HCT116 (cell line): ENCODE results near the gene TNIP1. TPM values are rescaled to one million over a fixed set of nuclear protein-coding genes. Genes with fewer than 3 reads are reported as not detected.

Experiments
- ATAC-seq: fragments of 200-7000 bp; cut with Tn5 transposase; 2 replicates; pipeline ENCODE4 v1.9.1; 2020; ENCODE audit warnings: mild to moderate bottlenecking, moderate library complexity
- BruUV-seq: library from RNA; stranded (reverse); fragments of 400-500 nt; replicated peaks from 2 replicates; lab custom pipeline; 2021; lab: Mats Ljungman, UMichigan
- CTCF ChIA-PET: fragments of 300-600 bp; sonication (Branson Sonifier 250); formaldehyde crosslinking; loops from one replicate; lab custom pipeline; 2021; ENCODE audit warnings: antibody characterized with exemption; lab: Charles Lee
- POLR2A ChIA-PET: fragments of 300-600, 350-600 bp; sonication (Branson Sonifier 250); formaldehyde crosslinking; loops from one replicate; lab custom pipeline; 2021; ENCODE audit warnings: antibody characterized with exemption; lab: Charles Lee
- RAD21 ChIA-PET, 2 experiments: fragments of 300-600 bp; sonication (Branson Sonifier 250); formaldehyde crosslinking; loops; one replicate each; lab custom pipeline; 2023; ENCODE audit warnings: low total read pairs in 2 of 2; ENCODE audit not compliant: uncharacterized antibody in 2 of 2, unreplicated experiment in 2 of 2, low non-redundant PET in 1 of 2; lab: Charles Lee
- DNase-seq: peaks from one replicate; pipeline ENCODE4 v3.0.0-alpha.2; 2010; ENCODE audit warnings: low read depth, low spot score
- H2AFZ ChIP-seq: fragments of 200-600 bp; shearing (Covaris generic), sonication (generic); 2 replicates; pipeline ENCODE4 v1.6.1; 2017; ENCODE audit warnings: low read depth, mixed run types, mixed read lengths, antibody characterized with exemption, low read length; ENCODE audit not compliant: poor library complexity, severe bottlenecking
- H3K27ac ChIP-seq: 2 replicates; pipeline ENCODE4 v1.5.1; 2012; ENCODE audit warnings: low read depth, low read length
- H3K27me3 ChIP-seq: fragments of 200-600 bp; sonication (generic); 2 replicates; pipeline ENCODE4 v1.6.1; 2016; ENCODE audit warnings: mixed run types, low read length, mixed read lengths; ENCODE audit not compliant: insufficient read depth
- H3K36me3 ChIP-seq, 2 experiments: fragments of 200-500 bp in 1 of 2; fragments of 200-600 bp in 1 of 2; sonication (Bioruptor generic) in 1 of 2; sonication (generic) in 1 of 2; 2 replicates each; pipeline versions ENCODE4 v1.5.1 to v1.6.1; 2014 to 2016; ENCODE audit warnings: low read length in 2 of 2, inconsistent platforms in 1 of 2, mixed read lengths in 1 of 2, mixed run types in 1 of 2; ENCODE audit not compliant: insufficient read depth in 2 of 2, control insufficient read depth in 1 of 2
- H3K4me1 ChIP-seq, 2 experiments: fragments of 200-600 bp in 1 of 2; sonication (generic) in 1 of 2; 2 replicates each; pipeline versions ENCODE4 v1.5.1 to v1.6.1; 2012 to 2017; ENCODE audit warnings: low read length in 2 of 2, inconsistent platforms in 1 of 2, mild to moderate bottlenecking in 1 of 2, mixed read lengths in 1 of 2, mixed run types in 1 of 2, moderate library complexity in 1 of 2; ENCODE audit not compliant: insufficient read depth in 2 of 2, control insufficient read depth in 1 of 2
- H3K4me2 ChIP-seq: fragments of 200-600 bp; sonication (generic); 2 replicates; pipeline ENCODE4 v1.6.1; 2017; ENCODE audit warnings: mixed run types, low read length, mixed read lengths
- H3K4me3 ChIP-seq, 2 experiments: fragments of 200-600 bp in 1 of 2; sonication (generic) in 1 of 2; replicated peaks in 1 of 2; 2 replicates each; pipeline ENCODE4 v1.5.1; 2011 to 2016; ENCODE audit warnings: low read length in 2 of 2, control low read depth in 1 of 2, low read depth in 1 of 2, mild to moderate bottlenecking in 1 of 2, mixed read lengths in 1 of 2, mixed run types in 1 of 2
- H3K79me2 ChIP-seq: fragments of 200-600 bp; sonication (generic); 2 replicates; pipeline ENCODE4 v1.6.1; 2017; ENCODE audit warnings: mild to moderate bottlenecking, mixed run types, low read length, moderate library complexity, mixed read lengths; ENCODE audit not compliant: insufficient read depth
- H3K9ac ChIP-seq: fragments of 200-600 bp; sonication (generic); 2 replicates; pipeline ENCODE4 v1.6.1; 2016; ENCODE audit warnings: low read length, mixed read lengths
- H3K9me2 ChIP-seq: fragments of 200-600 bp; sonication (generic), shearing (Covaris generic); 2 replicates; pipeline ENCODE4 v1.6.1; 2017; ENCODE audit warnings: mixed run types, mild to moderate bottlenecking, moderate library complexity; ENCODE audit not compliant: insufficient read depth
- H3K9me3 ChIP-seq, 2 experiments: fragments of 200-500 bp in 1 of 2; fragments of 200-600 bp in 1 of 2; sonication (Bioruptor generic) in 1 of 2; sonication (generic) in 1 of 2; 2 replicates each; pipeline ENCODE4 v1.6.1; 2014 to 2017; ENCODE audit warnings: low read length in 2 of 2, mixed read lengths in 2 of 2, inconsistent platforms in 1 of 2, low read depth in 1 of 2, mild to moderate bottlenecking in 1 of 2, mixed run types in 1 of 2, moderate library complexity in 1 of 2; ENCODE audit not compliant: control insufficient read depth in 1 of 2, insufficient read depth in 1 of 2
- H4K20me1 ChIP-seq: fragments of 200-600 bp; sonication (generic), shearing (Covaris generic); 2 replicates; pipeline ENCODE4 v1.6.1; 2017; ENCODE audit warnings: mixed run types, mild to moderate bottlenecking, moderate library complexity; ENCODE audit not compliant: insufficient read depth
- ATF3 ChIP-seq: IDR thresholded peaks from 2 replicates; pipeline ENCODE4 v1.6.1; 2012
- CBX3 ChIP-seq: IDR thresholded peaks from 2 replicates; pipeline ENCODE4 v1.6.1; 2012; ENCODE audit warnings: low read depth
- CTCF ChIP-seq, 3 experiments: fragments of 200-600 bp in 1 of 3; sonication (generic) in 1 of 3; IDR thresholded peaks in 2 of 3; conservative IDR thresholded peaks in 1 of 3; 2 replicates each; pipeline ENCODE4 v1.5.1; 2012 to 2017; ENCODE audit warnings: low read depth in 2 of 3, low read length in 2 of 3, antibody characterized with exemption in 1 of 3, borderline replicate concordance in 1 of 3, control low read depth in 1 of 3, mild to moderate bottlenecking in 1 of 3, mixed read lengths in 1 of 3, mixed run types in 1 of 3, moderate library complexity in 1 of 3; ENCODE audit not compliant: insufficient read depth in 1 of 3
- EZH2 ChIP-seq: fragments of 200-600 bp; sonication (generic); IDR thresholded peaks from 2 replicates; pipeline ENCODE4 v1.6.1; 2017; ENCODE audit warnings: antibody characterized with exemption, mixed run types
- EZH2phosphoT487 ChIP-seq: fragments of 200-600 bp; IDR thresholded peaks from 2 replicates; pipeline ENCODE4 v1.6.1; 2018; ENCODE audit warnings: antibody characterized with exemption, borderline replicate concordance
- FOSL1 ChIP-seq: IDR thresholded peaks from 2 replicates; pipeline ENCODE4 v1.6.1; 2012; ENCODE audit warnings: low read depth
- POLR2AphosphoS5 ChIP-seq: IDR thresholded peaks from 2 replicates; pipeline ENCODE4 v1.6.1; 2011; ENCODE audit warnings: mild to moderate bottlenecking, low read depth, low read length, moderate library complexity
- RAD21 ChIP-seq: IDR thresholded peaks from 2 replicates; pipeline ENCODE4 v1.6.1; 2012; ENCODE audit warnings: low read depth, mild to moderate bottlenecking
- SIN3A ChIP-seq: IDR thresholded peaks from 2 replicates; pipeline ENCODE4 v1.6.1; 2012; ENCODE audit warnings: low read depth
- SP1 ChIP-seq: IDR thresholded peaks from 2 replicates; pipeline ENCODE4 v1.6.1; 2012; ENCODE audit warnings: low read depth
- SRF ChIP-seq: IDR thresholded peaks from 2 replicates; pipeline ENCODE4 v1.6.1; 2012; ENCODE audit warnings: low read depth
- TCF7L2 ChIP-seq: IDR thresholded peaks from 2 replicates; pipeline ENCODE4 v1.7.0; 2011; ENCODE audit warnings: borderline replicate concordance, inconsistent platforms; ENCODE audit not compliant: insufficient read depth, insufficient read length; ENCODE audit errors: extremely low read depth
- YY1 ChIP-seq: IDR thresholded peaks from 2 replicates; pipeline ENCODE4 v1.6.1; 2011; ENCODE audit warnings: low read length, low read depth, moderate library complexity, mild to moderate bottlenecking; ENCODE audit not compliant: insufficient replicate concordance; ENCODE audit errors: extremely low read depth
- ZFX ChIP-seq: fragments of 450-650 bp; IDR thresholded peaks from 2 replicates; pipeline ENCODE4 v1.6.1; 2017
- ZNF274 ChIP-seq: fragments of 200-500 bp; sonication (Bioruptor generic); IDR thresholded peaks from 2 replicates; pipeline ENCODE4 v1.6.1; 2014; ENCODE audit warnings: mild to moderate bottlenecking, low read depth, low read length, inconsistent platforms
- intact Hi-C: fragments of 100-400 bp; cut with micrococcal nuclease; formaldehyde crosslinking; loops from 2 replicates; pipeline ENCODE4 v1.10.0; 2022
- total RNA-seq: library from RNA; stranded (reverse); gene quantifications from one replicate; pipeline ENCODE4 v1.2.1, GENCODE V29; 2021; ENCODE audit not compliant: unreplicated experiment
- TF ChIP-seq, protein P1 (sequence below): IDR thresholded peaks from 2 replicates; pipeline ENCODE4 v1.6.1; 2012; ENCODE audit warnings: low read depth

Gene TNIP1
- total RNA-seq, 1 experiment from 2014 or later = 46.0 TPM

DNA sequence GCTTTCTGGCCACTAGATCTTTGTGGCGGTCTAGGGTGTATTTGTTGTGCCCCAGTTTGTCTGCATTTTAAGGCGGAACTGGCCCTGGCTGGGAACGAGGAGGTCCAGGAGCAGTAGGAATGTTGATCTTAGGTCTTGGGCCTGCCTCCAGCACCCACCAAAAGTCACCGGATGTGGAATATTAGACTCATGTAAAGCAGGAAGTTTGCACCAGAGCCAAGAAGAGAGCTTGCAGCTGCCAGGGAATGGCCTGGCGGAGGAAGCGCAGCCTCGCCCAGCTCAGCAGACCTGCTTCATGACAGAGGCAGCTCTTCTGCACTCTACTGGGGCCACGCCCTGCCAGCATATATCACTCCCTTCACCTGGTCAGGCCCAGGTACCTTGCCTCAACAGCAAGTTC lies 57.2 kb downstream of the TNIP1 start:
- ATAC-seq (no peak), DNase-seq (no peak)
- H3K27ac ChIP-seq = no peak overlapping the region
- no peak overlapping the region for H3K9ac ChIP-seq
- no peaks in the 10 kb centered on the region for H3K4me1 ChIP-seq
- TF ChIP-seq RAD21 (no peak), CBX3 (no peak)
- H3K9me3 ChIP-seq = no peaks in the 10 kb centered on the region
- CTCF ChIA-PET = no interaction called here
- no TSS peak for BruUV-seq
- no peaks in the 10 kb centered on the region for H3K36me3 ChIP-seq
- no peaks in the 10 kb centered on the region for H3K79me2 ChIP-seq
- no peak overlapping the region for H2AFZ ChIP-seq
- intact Hi-C loops = no loop called here
- H3K27me3 ChIP-seq = no peaks in the 10 kb centered on the region
- RAD21 ChIA-PET = no interaction called here
- H3K4me3 ChIP-seq = no peak overlapping the region
- no peaks in the 10 kb centered on the region for H4K20me1 ChIP-seq
- no peak overlapping the region for H3K4me2 ChIP-seq
- H3K9me2 ChIP-seq = no peaks in the 10 kb centered on the region
- POLR2A ChIA-PET = no interaction called here

- no peaks in the 10 kb centered on the region for H3K4me1 ChIP-seq
- no peak for ATAC-seq
- no peak overlapping the region for H2AFZ ChIP-seq
- TF ChIP-seq, protein P1, sequence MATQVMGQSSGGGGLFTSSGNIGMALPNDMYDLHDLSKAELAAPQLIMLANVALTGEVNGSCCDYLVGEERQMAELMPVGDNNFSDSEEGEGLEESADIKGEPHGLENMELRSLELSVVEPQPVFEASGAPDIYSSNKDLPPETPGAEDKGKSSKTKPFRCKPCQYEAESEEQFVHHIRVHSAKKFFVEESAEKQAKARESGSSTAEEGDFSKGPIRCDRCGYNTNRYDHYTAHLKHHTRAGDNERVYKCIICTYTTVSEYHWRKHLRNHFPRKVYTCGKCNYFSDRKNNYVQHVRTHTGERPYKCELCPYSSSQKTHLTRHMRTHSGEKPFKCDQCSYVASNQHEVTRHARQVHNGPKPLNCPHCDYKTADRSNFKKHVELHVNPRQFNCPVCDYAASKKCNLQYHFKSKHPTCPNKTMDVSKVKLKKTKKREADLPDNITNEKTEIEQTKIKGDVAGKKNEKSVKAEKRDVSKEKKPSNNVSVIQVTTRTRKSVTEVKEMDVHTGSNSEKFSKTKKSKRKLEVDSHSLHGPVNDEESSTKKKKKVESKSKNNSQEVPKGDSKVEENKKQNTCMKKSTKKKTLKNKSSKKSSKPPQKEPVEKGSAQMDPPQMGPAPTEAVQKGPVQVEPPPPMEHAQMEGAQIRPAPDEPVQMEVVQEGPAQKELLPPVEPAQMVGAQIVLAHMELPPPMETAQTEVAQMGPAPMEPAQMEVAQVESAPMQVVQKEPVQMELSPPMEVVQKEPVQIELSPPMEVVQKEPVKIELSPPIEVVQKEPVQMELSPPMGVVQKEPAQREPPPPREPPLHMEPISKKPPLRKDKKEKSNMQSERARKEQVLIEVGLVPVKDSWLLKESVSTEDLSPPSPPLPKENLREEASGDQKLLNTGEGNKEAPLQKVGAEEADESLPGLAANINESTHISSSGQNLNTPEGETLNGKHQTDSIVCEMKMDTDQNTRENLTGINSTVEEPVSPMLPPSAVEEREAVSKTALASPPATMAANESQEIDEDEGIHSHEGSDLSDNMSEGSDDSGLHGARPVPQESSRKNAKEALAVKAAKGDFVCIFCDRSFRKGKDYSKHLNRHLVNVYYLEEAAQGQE = no peak
- TF ChIP-seq ZNF274 = no peak
- TF ChIP-seq POLR2AphosphoS5 = no peak
- no peak for TF ChIP-seq ATF3
- no peak for TF ChIP-seq SP1
- no peak for TF ChIP-seq YY1
- TF ChIP-seq EZH2phosphoT487 = no peak
- no peak for TF ChIP-seq SIN3A
- no peak for TF ChIP-seq TCF7L2
- TF ChIP-seq EZH2 = no peak
- no peak for TF ChIP-seq CBX3
- TF ChIP-seq ZFX = no peak
- TF ChIP-seq SRF = no peak
- no peak for TF ChIP-seq CTCF (IDR thresholded peaks at IDR 0.05 in 2 of 3, conservative IDR thresholded peaks at IDR 0.05 in 1 of 3; ENCODE audit: borderline replicate concordance in 1 of 3, insufficient read depth in 1 of 3, low read depth in 2 of 3, low read length in 2 of 3)
- TF ChIP-seq FOSL1 = no peak
Measured at GRCh38 chr5:151023047-151023615, 57.7 kb downstream of the TNIP1 start.

More at GRCh38 chr5:151023047-151023615, 57.7 kb downstream of the TNIP1 start:
- Histone ChIP-seq H3K27me3 (no peaks in the 10 kb centered on the region), H3K4me2 (no peak overlapping the region), H3K27ac (no peak overlapping the region), H3K36me3 (no peaks in the 10 kb centered on the region), H3K79me2 (no peaks in the 10 kb centered on the region), H3K9me3 (no peaks in the 10 kb centered on the region), H3K9ac (no peak overlapping the region), H3K4me3 (no peak overlapping the region), H4K20me1 (no peaks in the 10 kb centered on the region), H3K9me2 (no peaks in the 10 kb centered on the region)
- DNase-seq = no peak
- intact Hi-C loops = no loop called here
- ChIA-PET POLR2A (no interaction called here), CTCF (no interaction called here), RAD21 (no interaction called here)
- BruUV-seq = no TSS peak
